PFSK-1 (cell line): ENCODE measurements around the gene E2F3.

Experiments used
- POLR2AphosphoS5 ChIP-seq: IDR thresholded peaks from 2 replicates; pipeline ENCODE4 v1.6.1; 2012; ENCODE audit warnings: low read depth, mild to moderate bottlenecking, control low read depth, low read length, moderate library complexity
- REST ChIP-seq, 2 experiments: IDR thresholded peaks; 2 replicates each; pipeline versions ENCODE4 v1.6.1 to v1.8.0; 2011 to 2012; ENCODE audit warnings: low read depth in 2 of 2, low read length in 2 of 2, control low read depth in 1 of 2, inconsistent platforms in 1 of 2, mild to moderate bottlenecking in 1 of 2, moderate library complexity in 1 of 2; ENCODE audit not compliant: insufficient read depth in 1 of 2
- SIN3A ChIP-seq: IDR thresholded peaks from 2 replicates; pipeline ENCODE4 v1.6.1; 2012; ENCODE audit warnings: mild to moderate bottlenecking, low read length, moderate library complexity, borderline replicate concordance; ENCODE audit not compliant: insufficient read depth

- no peak for TF ChIP-seq SIN3A
- no peak for TF ChIP-seq REST (IDR thresholded peaks at IDR 0.05; ENCODE audit: insufficient read depth in 1 of 2, low read depth in 2 of 2, low read length in 2 of 2)
- TF ChIP-seq POLR2AphosphoS5, result no peak
These were observed 32.2 kb downstream of the E2F3 start for GRCh38 chr6:20433929-20434328.
